Trophoblast cell (in vitro differentiated cells and primary cell): Measurements from ENCODE around the gene COL12A1.

Source experiments
- DNase-seq, 2 donors: peaks; one replicate each; pipeline ENCODE4 v3.0.0-alpha.2; 2016
- H2AFZ ChIP-seq: 2 replicates; pipeline ENCODE4 v1.6.1; 2013; ENCODE audit warnings: low read length, moderate library complexity, mild to moderate bottlenecking; ENCODE audit not compliant: insufficient read depth, poor library complexity
- H2AK5ac ChIP-seq: 2 replicates; pipeline ENCODE4 v1.6.1; 2013; ENCODE audit warnings: mild to moderate bottlenecking, low read length
- H2BK120ac ChIP-seq: 2 replicates; pipeline ENCODE4 v1.6.1; 2013; ENCODE audit warnings: low read length, mild to moderate bottlenecking, moderate library complexity; ENCODE audit not compliant: insufficient read depth, poor library complexity
- H2BK12ac ChIP-seq: 2 replicates; pipeline ENCODE4 v1.6.1; 2013; ENCODE audit warnings: mild to moderate bottlenecking, low read length, moderate library complexity
- H2BK5ac ChIP-seq: 2 replicates; pipeline ENCODE4 v1.6.1; 2013; ENCODE audit warnings: low read length, low read depth, moderate library complexity, mild to moderate bottlenecking; ENCODE audit not compliant: poor library complexity
- H3K14ac ChIP-seq: 2 replicates; pipeline ENCODE4 v1.6.1; 2013; ENCODE audit warnings: mild to moderate bottlenecking, low read length
- H3K18ac ChIP-seq: 2 replicates; pipeline ENCODE4 v1.6.1; 2013; ENCODE audit warnings: mild to moderate bottlenecking, low read length
- H3K23ac ChIP-seq: 2 replicates; pipeline ENCODE4 v1.6.1; 2013; ENCODE audit warnings: low read length
- H3K27ac ChIP-seq: 2 replicates; pipeline ENCODE4 v1.5.1; 2013; ENCODE audit warnings: low read depth, mild to moderate bottlenecking, inconsistent platforms, low read length, moderate library complexity
- H3K27me3 ChIP-seq: 2 replicates; pipeline ENCODE4 v1.6.1; 2013; ENCODE audit warnings: inconsistent platforms, mild to moderate bottlenecking, low read length, moderate library complexity; ENCODE audit not compliant: insufficient read depth
- H3K36me3 ChIP-seq, 2 experiments: 1 replicate in 1 of 2; 2 replicates in 1 of 2; pipeline ENCODE4 v1.6.1; 2013; ENCODE audit warnings: low read length in 2 of 2, mild to moderate bottlenecking in 2 of 2, moderate library complexity in 1 of 2; ENCODE audit not compliant: insufficient read depth in 2 of 2, control insufficient read depth in 1 of 2
- H3K4ac ChIP-seq: 2 replicates; pipeline ENCODE4 v1.6.1; 2013; ENCODE audit warnings: low read depth, mild to moderate bottlenecking, low read length, moderate library complexity
- H3K4me1 ChIP-seq, 2 experiments: 1 replicate in 1 of 2; 2 replicates in 1 of 2; pipeline ENCODE4 v1.6.1; 2013; ENCODE audit warnings: low read length in 2 of 2, mild to moderate bottlenecking in 2 of 2, moderate library complexity in 1 of 2; ENCODE audit not compliant: insufficient read depth in 2 of 2, control insufficient read depth in 1 of 2
- H3K4me2 ChIP-seq: 2 replicates; pipeline ENCODE4 v1.6.1; 2013; ENCODE audit warnings: inconsistent platforms, mild to moderate bottlenecking, low read length, moderate library complexity
- H3K4me3 ChIP-seq: 2 replicates; pipeline ENCODE4 v1.5.1; 2013; ENCODE audit warnings: mild to moderate bottlenecking, low read depth, low read length, inconsistent platforms
- H3K79me1 ChIP-seq: one replicate; pipeline ENCODE4 v1.6.1; 2013; ENCODE audit warnings: low read length
- H3K79me2 ChIP-seq: 2 replicates; pipeline ENCODE4 v1.6.1; 2013; ENCODE audit warnings: low read length, mild to moderate bottlenecking; ENCODE audit not compliant: control insufficient read depth, insufficient read depth, poor library complexity
- H3K9ac ChIP-seq: 2 replicates; pipeline ENCODE4 v1.6.1; 2013; ENCODE audit warnings: mild to moderate bottlenecking, low read length
- H3K9me3 ChIP-seq: 2 replicates; pipeline ENCODE4 v1.6.1; 2013; ENCODE audit warnings: low read depth, mild to moderate bottlenecking, control low read depth, inconsistent platforms, low read length; ENCODE audit not compliant: insufficient read depth
- H4K12ac ChIP-seq: 2 replicates; pipeline ENCODE4 v1.6.1; 2013; ENCODE audit warnings: low read depth, mild to moderate bottlenecking, low read length, moderate library complexity
- H4K8ac ChIP-seq: 2 replicates; pipeline ENCODE4 v1.6.1; 2013; ENCODE audit warnings: low read depth, mild to moderate bottlenecking, low read length, moderate library complexity
- H4K91ac ChIP-seq: one replicate; pipeline ENCODE4 v1.6.1; 2013; ENCODE audit warnings: low read depth, mild to moderate bottlenecking, low read length, moderate library complexity
- WGBS: extraction: QIAGEN DNeasy Blood & Tissue Kit; methylation state at CpG from one replicate; pipeline ENCODE4 v1.1.7; 2013; ENCODE audit warnings: missing lambda C conversion rate; ENCODE audit not compliant: insufficient read length, insufficient coverage; ENCODE audit errors: extremely low coverage; 5-methylcytosine and 5-hydroxymethylcytosine counted together

The COL12A1 gene

DNA sequence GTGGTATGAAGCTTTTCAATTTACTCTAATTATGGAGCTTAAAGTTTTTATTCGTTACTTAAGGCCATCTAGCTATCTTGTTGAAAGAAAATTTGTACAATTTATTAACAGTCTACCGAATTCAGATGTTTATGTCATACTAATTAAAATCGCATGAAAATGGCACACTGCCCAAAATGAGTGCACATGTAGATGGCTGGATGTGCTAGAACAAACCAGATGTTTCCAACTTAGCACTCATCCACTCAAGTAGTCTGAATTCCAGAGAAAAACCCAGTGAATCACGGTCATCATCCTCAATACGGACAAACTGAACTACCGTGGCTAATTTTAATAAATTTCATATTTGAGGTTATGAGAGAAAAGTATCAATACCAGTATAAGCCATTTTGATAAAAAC, 70.4 kb downstream of the COL12A1 start:
- Histone ChIP-seq H3K79me2 (no peaks in the 10 kb centered on the region), H4K91ac (no peak overlapping the region), H3K4me2 (no peak overlapping the region), H3K18ac (no peak overlapping the region), H3K9me3 (no peaks in the 10 kb centered on the region), H3K4me3 (no peak overlapping the region), H3K27me3 (no peaks in the 10 kb centered on the region), H3K36me3 (peaks cover 5 to 12% of the 10 kb centered on the region in 2 experiments), H2BK120ac (no peak overlapping the region), H2AFZ (no peak overlapping the region), H4K8ac (no peak overlapping the region), H2AK5ac (no peak overlapping the region), H3K79me1 (no peaks in the 10 kb centered on the region), H3K4me1 (no peaks in the 10 kb centered on the region), H3K9ac (no peak overlapping the region), H3K27ac (no peak overlapping the region), H4K12ac (no peak overlapping the region), H3K4ac (no peak overlapping the region), H3K14ac (no peak overlapping the region), H2BK12ac (no peak overlapping the region), H2BK5ac (no peak overlapping the region), H3K23ac (no peak overlapping the region)
- WGBS: no CpG with 5 or more reads among the region's 6 CpGs
- DNase-seq: no peak

DNA sequence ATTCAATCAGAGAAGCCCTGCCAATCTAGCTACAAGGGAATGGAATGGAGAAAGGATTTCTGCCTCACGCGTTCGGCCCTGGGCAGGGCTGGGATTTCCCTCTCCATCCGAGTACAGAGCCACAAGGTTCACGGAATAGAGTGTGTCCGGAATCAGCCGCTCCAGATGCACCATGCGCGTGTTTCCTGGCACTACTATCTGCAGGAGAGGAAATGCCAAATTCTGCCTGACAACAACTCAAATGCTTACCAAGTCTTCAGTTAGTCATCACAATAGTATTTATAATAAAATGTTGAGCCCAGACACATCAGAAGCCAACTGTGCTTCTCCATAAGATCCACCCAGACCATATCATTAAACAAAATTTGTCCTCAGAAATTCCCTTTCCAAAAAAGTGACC, 75.1 kb downstream of the COL12A1 start:
- no CpG with 5 or more reads among the region's 9 CpGs for WGBS

DNA sequence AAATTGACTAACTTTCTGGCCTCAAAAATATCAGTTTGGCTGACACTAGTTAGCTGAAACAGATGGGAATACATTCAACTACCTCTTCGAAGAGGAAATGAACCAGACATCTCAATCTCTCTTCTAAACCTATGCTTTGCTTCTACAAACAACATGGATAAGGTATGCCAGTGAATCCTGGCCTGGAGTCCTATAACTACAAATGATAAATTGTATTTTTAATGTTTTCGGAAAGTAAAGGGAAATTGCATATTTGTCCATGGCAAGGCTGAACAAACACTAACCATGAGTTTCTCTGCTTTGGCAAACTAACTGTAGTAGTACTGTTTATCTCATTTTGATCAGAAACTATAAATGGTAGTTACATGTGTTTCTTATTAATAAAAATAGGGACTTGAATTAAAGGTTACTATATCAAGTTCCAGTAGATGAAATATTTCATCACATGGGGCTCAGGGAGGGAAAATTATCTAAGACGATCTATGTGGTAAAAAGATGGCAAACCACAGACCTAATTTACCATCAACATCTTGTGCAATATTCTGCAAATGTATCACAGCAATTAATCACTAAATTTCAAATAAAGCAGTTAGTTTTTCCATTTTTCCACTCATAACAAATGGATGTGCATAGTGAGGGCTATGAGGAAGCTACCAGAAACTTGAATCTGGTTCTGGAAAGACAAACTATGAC, 76.8 kb downstream of the COL12A1 start:
- no peak for DNase-seq
- no peak overlapping the region for H3K4me3 ChIP-seq
- no peak overlapping the region for H3K14ac ChIP-seq
- no peak overlapping the region for H4K8ac ChIP-seq
- no peaks in the 10 kb centered on the region for H3K4me1 ChIP-seq
- no peaks in the 10 kb centered on the region for H3K79me1 ChIP-seq
- no peak overlapping the region for H3K23ac ChIP-seq
- H2BK120ac ChIP-seq: no peak overlapping the region
- no peak overlapping the region for H3K4ac ChIP-seq
- H4K91ac ChIP-seq: no peak overlapping the region
- no peak overlapping the region for H3K18ac ChIP-seq
- no peak overlapping the region for H2BK12ac ChIP-seq
- no peak overlapping the region for H2AFZ ChIP-seq
- no peaks in the 10 kb centered on the region for H3K79me2 ChIP-seq
- H3K9ac ChIP-seq: no peak overlapping the region
- WGBS: no CpG with 5 or more reads among the region's 3 CpGs
- no peak overlapping the region for H3K27ac ChIP-seq
- H3K9me3 ChIP-seq: no peaks in the 10 kb centered on the region
- no peaks in the 10 kb centered on the region for H3K27me3 ChIP-seq
- H4K12ac ChIP-seq: no peak overlapping the region
- no peak overlapping the region for H2BK5ac ChIP-seq
- peaks cover 5 to 15% of the 10 kb centered on the region in 2 experiments for H3K36me3 ChIP-seq
- H2AK5ac ChIP-seq: no peak overlapping the region
- no peak overlapping the region for H3K4me2 ChIP-seq

More for the DNA sequence above, 75.1 kb downstream of the COL12A1 start:
- H3K18ac ChIP-seq: no peak overlapping the region
- H4K8ac ChIP-seq: no peak overlapping the region
- no peaks in the 10 kb centered on the region for H3K4me1 ChIP-seq
- H3K36me3 ChIP-seq: peaks cover 5 to 18% of the 10 kb centered on the region in 2 experiments
- no peaks in the 10 kb centered on the region for H3K9me3 ChIP-seq
- no peak overlapping the region for H3K14ac ChIP-seq
- H3K79me2 ChIP-seq: no peaks in the 10 kb centered on the region
- H3K4ac ChIP-seq: no peak overlapping the region
- H3K27me3 ChIP-seq: no peaks in the 10 kb centered on the region
- no peak overlapping the region for H3K4me2 ChIP-seq
- H4K12ac ChIP-seq: no peak overlapping the region
- no peak overlapping the region for H4K91ac ChIP-seq
- no peak overlapping the region for H3K4me3 ChIP-seq
- H2AFZ ChIP-seq: no peak overlapping the region
- H3K79me1 ChIP-seq: no peaks in the 10 kb centered on the region
- H2BK5ac ChIP-seq: peak overlapping the region; percentile 5
- no peak for DNase-seq
- no peak overlapping the region for H3K23ac ChIP-seq
- no peak overlapping the region for H2BK12ac ChIP-seq
- no peak overlapping the region for H2BK120ac ChIP-seq
- no peak overlapping the region for H3K9ac ChIP-seq
- no peak overlapping the region for H2AK5ac ChIP-seq
- no peak overlapping the region for H3K27ac ChIP-seq

DNA sequence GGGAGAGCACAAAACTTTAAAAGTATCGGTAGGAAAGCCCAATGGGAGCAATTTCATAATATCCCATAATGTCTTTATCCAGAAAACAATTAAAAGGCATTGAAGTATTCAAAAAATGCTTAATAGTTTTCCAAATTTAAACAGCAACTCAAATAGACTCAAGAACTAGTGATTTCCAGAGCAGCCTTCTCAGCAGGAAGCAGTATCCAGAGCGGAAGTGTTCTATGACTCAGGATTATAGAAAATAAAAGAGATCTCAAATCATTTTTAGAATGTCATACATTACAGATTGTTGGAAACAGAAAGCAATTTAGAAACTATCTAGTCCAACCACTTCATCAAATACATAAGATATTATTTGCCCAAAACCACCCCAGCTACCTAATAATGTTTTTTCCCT, 79.3 kb downstream of the COL12A1 start:
- H3K4me1 ChIP-seq: no peaks in the 10 kb centered on the region
- H3K27me3 ChIP-seq: no peaks in the 10 kb centered on the region
- H3K79me2 ChIP-seq: no peaks in the 10 kb centered on the region
- H3K79me1 ChIP-seq: no peaks in the 10 kb centered on the region
- H4K8ac ChIP-seq: no peak overlapping the region
- H2AFZ ChIP-seq: no peak overlapping the region
- H3K23ac ChIP-seq: no peak overlapping the region
- no peak overlapping the region for H3K18ac ChIP-seq
- no peak overlapping the region for H3K4ac ChIP-seq
- H4K12ac ChIP-seq: no peak overlapping the region
- peaks cover 3 to 13% of the 10 kb centered on the region in 2 experiments for H3K36me3 ChIP-seq
- H2BK12ac ChIP-seq: no peak overlapping the region
- H2BK5ac ChIP-seq: no peak overlapping the region
- no peaks in the 10 kb centered on the region for H3K9me3 ChIP-seq
- peak in 1 of 2 donors; percentile 20 for DNase-seq
- H3K4me3 ChIP-seq: no peak overlapping the region
- H2AK5ac ChIP-seq: no peak overlapping the region
- no peak overlapping the region for H3K9ac ChIP-seq
- H3K27ac ChIP-seq: no peak overlapping the region
- no peak overlapping the region for H3K4me2 ChIP-seq
- H3K14ac ChIP-seq: no peak overlapping the region
- no peak overlapping the region for H2BK120ac ChIP-seq
- no peak overlapping the region for H4K91ac ChIP-seq
- WGBS: no CpG with 5 or more reads among the region's 2 CpGs
